WERI-Rb-1 (cell line): ENCODE results near the gene SCAI.
"Not testable (repeated sequence)": the region's sequence is repeated elsewhere in the genome, so short reads cannot be mapped to it uniquely, and the experiment has no call there.

ENCODE experiments used
- DNase-seq: peaks from one replicate; pipeline ENCODE4 v3.0.0-alpha.2; 2020
- H3K27ac ChIP-seq: fragments of 250-450 bp; sonication (Bioruptor Pico); 2 replicates; pipeline ENCODE4 v1.5.1; 2020; ENCODE audit warnings: mild to moderate bottlenecking, moderate library complexity
- H3K27me3 ChIP-seq: fragments of 250-450 bp; sonication (Bioruptor Pico); 2 replicates; pipeline ENCODE4 v1.5.1; 2021; ENCODE audit warnings: mild to moderate bottlenecking, low read depth, moderate library complexity; ENCODE audit not compliant: insufficient read depth, severe bottlenecking
- H3K36me3 ChIP-seq: fragments of 250-450 bp; sonication (Bioruptor Pico); 2 replicates; pipeline ENCODE4 v1.5.1; 2020; ENCODE audit warnings: mild to moderate bottlenecking, moderate library complexity
- H3K4me3 ChIP-seq: 2 replicates; pipeline ENCODE4 v1.5.1; 2011; ENCODE audit warnings: low read depth, mild to moderate bottlenecking, control low read depth, low read length
- H3K9me3 ChIP-seq: fragments of 250-450 bp; sonication (Bioruptor Pico); 2 replicates; pipeline ENCODE4 v1.5.1; 2021; ENCODE audit warnings: mild to moderate bottlenecking, moderate library complexity; ENCODE audit not compliant: severe bottlenecking
- TF ChIP-seq, protein P1 (sequence below): IDR thresholded peaks from 2 replicates; pipeline ENCODE4 v1.5.1; 2011; ENCODE audit warnings: low read depth, mild to moderate bottlenecking, control low read depth, inconsistent platforms, low read length

The SCAI gene

DNA sequence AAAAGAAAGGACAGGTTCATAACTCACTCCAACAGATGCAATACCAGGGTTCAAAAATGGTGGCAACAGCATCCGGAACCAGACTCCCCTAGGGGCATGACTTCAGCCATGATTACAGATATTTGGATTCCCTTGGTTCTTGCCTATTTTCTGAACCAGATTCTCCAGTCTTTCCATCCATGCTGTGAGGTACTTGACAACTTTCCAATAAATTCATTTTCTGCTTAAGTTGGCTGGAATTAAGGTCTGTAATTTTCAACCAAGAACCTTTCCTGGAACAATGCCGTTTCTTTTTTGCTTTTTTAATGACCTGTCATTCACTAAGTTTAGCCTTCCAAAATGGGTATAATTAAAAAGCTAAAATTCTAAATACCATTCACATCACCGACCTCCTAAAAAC, 52.2 kb downstream of the SCAI start:
- no peak overlapping the region for H3K27ac ChIP-seq
- TF ChIP-seq, protein P1, sequence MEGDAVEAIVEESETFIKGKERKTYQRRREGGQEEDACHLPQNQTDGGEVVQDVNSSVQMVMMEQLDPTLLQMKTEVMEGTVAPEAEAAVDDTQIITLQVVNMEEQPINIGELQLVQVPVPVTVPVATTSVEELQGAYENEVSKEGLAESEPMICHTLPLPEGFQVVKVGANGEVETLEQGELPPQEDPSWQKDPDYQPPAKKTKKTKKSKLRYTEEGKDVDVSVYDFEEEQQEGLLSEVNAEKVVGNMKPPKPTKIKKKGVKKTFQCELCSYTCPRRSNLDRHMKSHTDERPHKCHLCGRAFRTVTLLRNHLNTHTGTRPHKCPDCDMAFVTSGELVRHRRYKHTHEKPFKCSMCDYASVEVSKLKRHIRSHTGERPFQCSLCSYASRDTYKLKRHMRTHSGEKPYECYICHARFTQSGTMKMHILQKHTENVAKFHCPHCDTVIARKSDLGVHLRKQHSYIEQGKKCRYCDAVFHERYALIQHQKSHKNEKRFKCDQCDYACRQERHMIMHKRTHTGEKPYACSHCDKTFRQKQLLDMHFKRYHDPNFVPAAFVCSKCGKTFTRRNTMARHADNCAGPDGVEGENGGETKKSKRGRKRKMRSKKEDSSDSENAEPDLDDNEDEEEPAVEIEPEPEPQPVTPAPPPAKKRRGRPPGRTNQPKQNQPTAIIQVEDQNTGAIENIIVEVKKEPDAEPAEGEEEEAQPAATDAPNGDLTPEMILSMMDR = no peak

DNA sequence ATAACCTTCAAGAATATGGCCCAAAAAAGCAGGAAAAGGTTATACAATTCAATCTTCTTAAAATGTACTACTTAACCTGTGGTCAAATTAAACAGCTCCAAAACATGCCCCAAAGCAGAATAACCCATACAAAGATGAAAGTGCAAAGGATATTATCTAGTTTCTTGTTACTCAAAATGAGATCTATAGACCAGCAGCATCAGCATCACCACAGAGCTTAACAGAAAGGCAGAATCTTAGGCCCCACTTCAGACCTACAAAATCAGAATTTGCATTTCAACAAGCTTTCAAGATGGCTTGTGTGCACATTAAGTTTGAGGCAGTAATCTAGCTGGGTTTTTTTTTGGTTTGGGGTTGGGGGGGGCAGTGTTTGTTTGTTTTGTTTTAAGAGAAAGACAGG, 54.0 kb downstream of the SCAI start:
- H3K27me3 ChIP-seq = no peaks in the 10 kb centered on the region
- no peak overlapping the region for H3K4me3 ChIP-seq
- no peak overlapping the region for H3K27ac ChIP-seq
- TF ChIP-seq, protein P1 = no peak
- H3K9me3 ChIP-seq = no peaks in the 10 kb centered on the region
- no peaks in the 10 kb centered on the region; the same call in 1 of the 2 replicates for H3K36me3 ChIP-seq
- DNase-seq = no peak

More for the DNA sequence above, 52.2 kb downstream of the SCAI start:
- Histone ChIP-seq H3K27me3 (no peaks in the 10 kb centered on the region), H3K4me3 (no peak overlapping the region), H3K9me3 (no peaks in the 10 kb centered on the region), H3K36me3 (peaks cover 6% of the 10 kb centered on the region)
- no peak for DNase-seq

- no peaks in the 10 kb centered on the region; the same call in 1 of the 2 replicates for H3K36me3 ChIP-seq
- no peak overlapping the region for H3K27ac ChIP-seq
- no peaks in the 10 kb centered on the region for H3K27me3 ChIP-seq
- TF ChIP-seq, protein P1 = no peak
- H3K4me3 ChIP-seq = no peak overlapping the region
- DNase-seq = no peak
- no peaks in the 10 kb centered on the region for H3K9me3 ChIP-seq
Measured at GRCh38 chr9:125088752-125089151, 54.6 kb downstream of the SCAI start.

- Histone ChIP-seq H3K4me3 (no peak overlapping the region), H3K9me3 (peaks cover 10% of the 10 kb centered on the region), H3K36me3 (peaks cover 8% of the 10 kb centered on the region), H3K27ac (no peak overlapping the region), H3K27me3 (no peaks in the 10 kb centered on the region)
- no peak for DNase-seq
- TF ChIP-seq, protein P1 = no peak
Measured at GRCh38 chr9:125085703-125086477, 57.4 kb downstream of the SCAI start.

DNA sequence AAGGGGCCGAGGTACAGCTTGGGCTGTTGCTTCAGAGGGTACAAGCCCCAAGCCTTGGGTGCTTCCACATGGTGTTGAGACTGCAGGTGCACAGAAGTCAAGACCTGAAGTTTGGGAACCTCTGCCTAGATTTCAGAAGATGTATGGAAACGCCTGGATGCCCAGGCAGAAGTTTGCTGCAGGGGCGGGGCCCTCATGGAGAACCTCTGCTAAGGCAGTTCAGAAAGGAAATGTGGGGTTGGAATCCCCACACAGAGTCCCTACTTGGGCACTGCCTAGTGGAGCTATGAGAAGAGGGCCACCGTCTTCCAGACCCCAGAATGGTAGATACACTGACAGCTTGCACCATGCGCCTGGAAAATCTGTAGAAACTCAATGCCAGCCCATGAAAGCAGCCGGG, 61.1 kb downstream of the SCAI start:
- H3K27me3 ChIP-seq, H3K27ac ChIP-seq, DNase-seq, H3K36me3 ChIP-seq, H3K4me3 ChIP-seq: not testable (repeated sequence)
- peaks cover 10% of the 10 kb centered on the region for H3K9me3 ChIP-seq

DNA sequence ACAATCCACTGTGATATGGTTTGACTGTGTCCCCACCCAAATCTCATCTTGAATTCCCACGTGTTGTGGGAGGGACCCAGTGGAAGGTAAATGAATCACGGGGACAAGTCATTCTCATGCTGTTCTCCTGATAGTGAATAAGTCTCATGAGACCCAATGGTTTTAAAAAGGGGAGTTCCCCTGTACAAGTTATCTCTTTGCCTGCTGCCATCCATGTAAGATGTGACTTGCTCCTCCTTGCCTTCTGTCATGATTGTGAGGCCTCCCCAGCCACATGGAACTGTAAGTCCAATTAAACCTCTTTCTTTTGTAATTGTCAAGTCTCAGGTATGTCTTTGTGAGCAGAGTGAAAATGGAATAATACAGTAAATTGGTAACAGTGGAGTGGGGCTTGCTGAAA, 62.5 kb downstream of the SCAI start:
- H3K27me3 ChIP-seq, H3K36me3 ChIP-seq, DNase-seq, H3K27ac ChIP-seq, H3K4me3 ChIP-seq: not testable (repeated sequence)
- peaks cover 10% of the 10 kb centered on the region for H3K9me3 ChIP-seq

DNA sequence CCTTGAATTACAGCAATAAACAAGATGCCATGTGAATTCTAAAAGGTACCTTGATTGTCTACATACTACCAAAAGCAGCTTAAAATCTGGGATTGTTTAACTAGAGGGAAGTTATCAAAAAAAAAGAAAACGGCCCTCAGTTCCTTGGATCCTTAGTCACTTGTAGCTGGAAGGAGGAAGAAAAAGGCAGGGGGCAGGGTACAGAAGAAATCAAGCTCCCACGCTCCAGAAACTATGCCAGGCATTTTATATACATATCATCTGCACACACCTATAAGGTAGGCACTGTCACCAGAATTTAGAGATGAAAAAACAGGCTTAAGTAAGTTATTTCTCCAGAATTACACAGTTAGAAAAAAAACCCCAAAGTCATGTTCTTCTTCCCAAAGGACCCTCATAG, 63.4 kb downstream of the SCAI start:
- no peaks in the 10 kb centered on the region for H3K27me3 ChIP-seq
- no peak for DNase-seq
- TF ChIP-seq, protein P1 = no peak
- no peak overlapping the region for H3K27ac ChIP-seq
- H3K4me3 ChIP-seq = no peak overlapping the region
- peaks cover 10% of the 10 kb centered on the region for H3K9me3 ChIP-seq
- peaks cover 8% of the 10 kb centered on the region for H3K36me3 ChIP-seq
